GM18858 (cell line): ENCODE measurements around the gene ARHGEF25.
"Not testable (repeated sequence)": the region's sequence is repeated elsewhere in the genome, so short reads cannot be mapped to it uniquely, and the experiment has no call there.

ENCODE experiments used
- ATAC-seq: cut with Tn5 transposase; IDR thresholded peaks from one replicate; pipeline ENCODE4 v1.9.1; 2021; ENCODE audit not compliant: unreplicated experiment

The ARHGEF25 gene

GRCh38 chr12:57585156-57585555, 26.1 kb upstream of the ARHGEF25 start:
- no peak for ATAC-seq

GRCh38 chr12:57586128-57586527, 25.1 kb upstream of the ARHGEF25 start:
- ATAC-seq = no peak

- no peak for ATAC-seq
Observed at GRCh38 chr12:57586832-57587429, 24.3 kb upstream of the ARHGEF25 start.

- ATAC-seq = not testable (repeated sequence)
Observed at GRCh38 chr12:57588951-57589610, 22.2 kb upstream of the ARHGEF25 start.

- no peak for ATAC-seq
Observed at GRCh38 chr12:57590479-57590863, 20.8 kb upstream of the ARHGEF25 start.

- peak; percentile 81 for ATAC-seq
Observed at GRCh38 chr12:57590864-57591781, 20.1 kb upstream of the ARHGEF25 start, which contains the start of gene PIP4K2C. Gene PIP4K2C, plus strand, starts transcription at chr12:57591192. Its CDS starts 98 bp downstream, at chr12:57591290.

GRCh38 chr12:57591782-57592325, 19.4 kb upstream of the ARHGEF25 start:
- no peak for ATAC-seq

GRCh38 chr12:57592551-57593165, 18.6 kb upstream of the ARHGEF25 start:
- ATAC-seq = no peak

GRCh38 chr12:57593187-57593586, 18.0 kb upstream of the ARHGEF25 start:
- no peak for ATAC-seq

- ATAC-seq = no peak
Observed at GRCh38 chr12:57600395-57600794, 10.8 kb upstream of the ARHGEF25 start.

GRCh38 chr12:57602544-57602943, 8.7 kb upstream of the ARHGEF25 start:
- no peak for ATAC-seq

GRCh38 chr12:57603324-57603723, 7.9 kb upstream of the ARHGEF25 start:
- no peak for ATAC-seq

GRCh38 chr12:57603815-57604453, 7.3 kb upstream of the ARHGEF25 start:
- ATAC-seq = no peak

- ATAC-seq = no peak
Observed at GRCh38 chr12:57604454-57604991, 6.7 kb upstream of the ARHGEF25 start, which contains the start of gene DTX3. Gene DTX3, plus strand, starts transcription at chr12:57604824. Its CDS starts 1,694 bp downstream, at chr12:57606518.

- ATAC-seq = no peak
Observed at GRCh38 chr12:57604992-57605810, 6.0 kb upstream of the ARHGEF25 start.

GRCh38 chr12:57605811-57606311, 5.4 kb upstream of the ARHGEF25 start:
- ATAC-seq = no peak

- no peak for ATAC-seq
Observed at GRCh38 chr12:57606399-57606798, 4.8 kb upstream of the ARHGEF25 start.

GRCh38 chr12:57606821-57607220, 4.4 kb upstream of the ARHGEF25 start:
- no peak for ATAC-seq
